OCI-LY7 (cell line): ENCODE data around the gene ZC2HC1B. TPM values are rescaled to one million over a fixed set of nuclear protein-coding genes. Genes with fewer than 3 reads are reported as not detected.

Experiments used
- BruUV-seq: library from RNA; stranded (reverse); fragments of 400-500 nt; replicated peaks from 2 replicates; lab custom pipeline; 2021; lab: Mats Ljungman, UMichigan
- CTCF ChIA-PET: fragments of 300-600 bp; sonication (Branson Sonifier 250); formaldehyde crosslinking; loops from one replicate; lab custom pipeline; 2022; ENCODE audit warnings: antibody characterized with exemption; ENCODE audit not compliant: unreplicated experiment; lab: Charles Lee
- POLR2A ChIA-PET: fragments of 300-600 bp; sonication (Branson Sonifier 250); formaldehyde crosslinking; loops from one replicate; lab custom pipeline; 2022; ENCODE audit warnings: antibody characterized with exemption; lab: Charles Lee
- DNase-seq: peaks from one replicate; pipeline ENCODE4 v3.0.0-alpha.2; 2015; ENCODE audit warnings: low spot score
- H2AFZ ChIP-seq: fragments of 200-600 bp; sonication (generic), shearing (Covaris generic); 2 replicates; pipeline ENCODE4 v1.6.1; 2014; ENCODE audit warnings: mild to moderate bottlenecking, antibody characterized with exemption, low read length, moderate library complexity
- H3K27ac ChIP-seq: fragments of 200-600 bp; sonication (generic); 2 replicates; pipeline ENCODE4 v1.5.1; 2014; ENCODE audit warnings: mixed run types, low read depth, mild to moderate bottlenecking, moderate library complexity, low read length, inconsistent platforms; ENCODE audit not compliant: poor library complexity, severe bottlenecking
- H3K36me3 ChIP-seq: fragments of 200-600 bp; sonication (generic); 2 replicates; pipeline ENCODE4 v1.6.1; 2014; ENCODE audit warnings: mild to moderate bottlenecking, antibody characterized with exemption, low read length, moderate library complexity, mixed read lengths; ENCODE audit not compliant: insufficient read depth
- H3K4me1 ChIP-seq: fragments of 200-600 bp; sonication (generic); 2 replicates; pipeline ENCODE4 v1.5.1; 2014; ENCODE audit warnings: mild to moderate bottlenecking, low read length; ENCODE audit not compliant: insufficient read depth, poor library complexity, severe bottlenecking
- H3K4me2 ChIP-seq: fragments of 200-600 bp; sonication (generic); 2 replicates; pipeline ENCODE4 v1.6.1; 2014; ENCODE audit warnings: mild to moderate bottlenecking, low read length
- H3K4me3 ChIP-seq: fragments of 200-600 bp; sonication (generic); 2 replicates; pipeline ENCODE4 v1.5.1; 2014; ENCODE audit warnings: mild to moderate bottlenecking, low read depth, low read length; ENCODE audit not compliant: poor library complexity, severe bottlenecking
- H3K79me2 ChIP-seq: fragments of 200-600 bp; sonication (generic); 2 replicates; pipeline ENCODE4 v1.6.1; 2016; ENCODE audit warnings: low read depth, mild to moderate bottlenecking, low read length, moderate library complexity, mixed read lengths; ENCODE audit not compliant: insufficient read depth
- H3K9me2 ChIP-seq: fragments of 200-600 bp; sonication (generic); 2 replicates; pipeline ENCODE4 v1.6.1; 2016; ENCODE audit warnings: mild to moderate bottlenecking, low read length, mixed read lengths; ENCODE audit not compliant: insufficient read depth
- H3K9me3 ChIP-seq: fragments of 200-600 bp; sonication (generic); 2 replicates; pipeline ENCODE4 v1.6.1; 2014; ENCODE audit warnings: mild to moderate bottlenecking, mixed run types, low read length, mixed read lengths
- H4K20me1 ChIP-seq: fragments of 200-600 bp; sonication (generic); 2 replicates; pipeline ENCODE4 v1.6.1; 2014; ENCODE audit warnings: mild to moderate bottlenecking, antibody characterized with exemption, low read length, moderate library complexity, mixed read lengths; ENCODE audit not compliant: insufficient read depth
- CTCF ChIP-seq: fragments of 200-600 bp; sonication (generic); conservative IDR thresholded peaks from 2 replicates; pipeline ENCODE4 v1.5.1; 2014; ENCODE audit warnings: mild to moderate bottlenecking, antibody characterized with exemption, low read length, moderate library complexity, mixed read lengths
- EZH2phosphoT487 ChIP-seq: fragments of 200-600 bp; sonication (generic); IDR thresholded peaks from 2 replicates; pipeline ENCODE4 v1.6.1; 2018; ENCODE audit warnings: low read depth, borderline replicate concordance, mild to moderate bottlenecking, mixed run types, antibody characterized with exemption, low read length, moderate library complexity, mixed read lengths
- intact Hi-C: fragments of 100-400 bp; cut with micrococcal nuclease; formaldehyde crosslinking; loops from one replicate; pipeline ENCODE4 v1.10.0; 2022; ENCODE audit not compliant: unreplicated experiment
- total RNA-seq, 2 experiments: library from RNA; depleted of rRNA in 1 of 2; stranded (reverse); fragments of >200 nt in 1 of 2; shearing (Covaris generic) in 1 of 2; gene quantifications; 2 replicates each; pipeline ENCODE4 v1.2.3, GENCODE V29; 2014 to 2022

ZC2HC1B gene
- total RNA-seq, 2 experiments from 2014 or later: not detected

GRCh38 chr6:143963158-143963919 is 99.1 kb downstream of the ZC2HC1B start:
- ChIA-PET CTCF (no interaction called here), POLR2A (interaction anchor here (0.5 kb wide), 1 partner anchor 10 kb away, joined by 3 read pairs; no protein-coding TSS in a partner anchor)
- no peaks in the 10 kb centered on the region for H3K36me3 ChIP-seq
- no peak overlapping the region for H3K4me2 ChIP-seq
- intact Hi-C loops: no loop called here
- no peaks in the 10 kb centered on the region for H3K9me3 ChIP-seq
- H4K20me1 ChIP-seq: no peaks in the 10 kb centered on the region
- H3K4me1 ChIP-seq: no peaks in the 10 kb centered on the region
- TF ChIP-seq CTCF (no peak), EZH2phosphoT487 (no peak)
- BruUV-seq: no TSS peak
- H3K9me2 ChIP-seq: no peaks in the 10 kb centered on the region
- no peak overlapping the region for H3K27ac ChIP-seq
- H2AFZ ChIP-seq: no peak overlapping the region
- no peak overlapping the region for H3K4me3 ChIP-seq
- no peak for DNase-seq
- no peaks in the 10 kb centered on the region for H3K79me2 ChIP-seq

GRCh38 chr6:143964674-143965081 is 100.4 kb downstream of the ZC2HC1B start:
- CTCF ChIA-PET: no interaction called here
- no peak for TF ChIP-seq CTCF
- no peak for TF ChIP-seq EZH2phosphoT487
- BruUV-seq: no TSS peak

GRCh38 chr6:143965503-143966171 is 101.4 kb downstream of the ZC2HC1B start:
- intact Hi-C loops: no loop called here
- ChIA-PET POLR2A (no interaction called here), CTCF (no interaction called here)
- Histone ChIP-seq H3K9me2 (no peaks in the 10 kb centered on the region), H3K4me2 (no peak overlapping the region), H3K27ac (no peak overlapping the region), H3K36me3 (no peaks in the 10 kb centered on the region), H3K4me3 (no peak overlapping the region), H3K9me3 (no peaks in the 10 kb centered on the region), H3K79me2 (no peaks in the 10 kb centered on the region), H2AFZ (no peak overlapping the region), H3K4me1 (no peaks in the 10 kb centered on the region), H4K20me1 (no peaks in the 10 kb centered on the region)
- BruUV-seq: no TSS peak
- no peak for DNase-seq
- TF ChIP-seq CTCF (no peak), EZH2phosphoT487 (no peak)

More at GRCh38 chr6:143964674-143965081, 100.4 kb downstream of the ZC2HC1B start:
- H3K9me2 ChIP-seq: no peaks in the 10 kb centered on the region
- no peaks in the 10 kb centered on the region for H3K9me3 ChIP-seq
- H3K36me3 ChIP-seq: no peaks in the 10 kb centered on the region
- no peaks in the 10 kb centered on the region for H3K79me2 ChIP-seq
- DNase-seq: no peak
- no peaks in the 10 kb centered on the region for H3K4me1 ChIP-seq
- POLR2A ChIA-PET: interaction anchor here (0.6 kb wide), 1 partner anchor 185 kb away, joined by 6 read pairs; no protein-coding TSS in a partner anchor
- H3K27ac ChIP-seq: no peak overlapping the region
- H3K4me2 ChIP-seq: no peak overlapping the region
- H2AFZ ChIP-seq: no peak overlapping the region
- H3K4me3 ChIP-seq: no peak overlapping the region
- no peaks in the 10 kb centered on the region for H4K20me1 ChIP-seq
- intact Hi-C loops: no loop called here
